GM18499 (cell line): ENCODE data around the gene GGT5.

ENCODE experiments used
- ATAC-seq: cut with Tn5 transposase; IDR thresholded peaks from one replicate; pipeline ENCODE4 v1.9.1; 2021; ENCODE audit warnings: moderate number of reproducible peaks; ENCODE audit not compliant: insufficient read depth, unreplicated experiment

Gene GGT5

GRCh38 chr22:24171822-24172221, 73.1 kb downstream of the GGT5 start:
- ATAC-seq, result no peak

- no peak for ATAC-seq
These were observed 74.2 kb downstream of the GGT5 start for GRCh38 chr22:24170632-24171031.

DNA sequence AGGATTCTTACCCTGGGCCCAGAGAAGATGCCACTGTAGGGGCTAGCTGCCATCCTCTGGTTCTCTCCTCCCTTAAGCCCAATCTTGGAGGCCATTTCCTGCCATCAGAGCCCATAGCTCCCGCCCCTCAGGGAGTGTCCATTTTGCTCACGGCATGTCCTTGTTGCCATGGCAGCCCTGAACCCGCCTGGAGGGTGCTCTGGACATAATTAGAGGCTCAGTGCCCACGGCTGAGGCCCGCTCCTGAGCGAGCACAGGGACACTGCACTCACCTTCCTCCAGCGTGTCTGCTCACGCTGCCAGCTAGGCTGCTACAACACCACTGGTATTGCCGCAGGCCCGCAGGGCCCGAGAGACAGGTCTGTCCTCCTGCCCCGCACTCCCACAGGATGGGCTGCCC, 74.7 kb downstream of the GGT5 start:
- ATAC-seq, result no peak
